ENCODE measurements around the gene RELN. TPM values are rescaled to one million over a fixed set of nuclear protein-coding genes. Genes with fewer than 3 reads are reported as not detected.

The RELN gene
- total and polyA plus RNA-seq, 2 of the 13 experiments (the other 11 are each of a cell fraction or from before 2014, with no cell fraction given): 315 to 332 TPM

DNA sequence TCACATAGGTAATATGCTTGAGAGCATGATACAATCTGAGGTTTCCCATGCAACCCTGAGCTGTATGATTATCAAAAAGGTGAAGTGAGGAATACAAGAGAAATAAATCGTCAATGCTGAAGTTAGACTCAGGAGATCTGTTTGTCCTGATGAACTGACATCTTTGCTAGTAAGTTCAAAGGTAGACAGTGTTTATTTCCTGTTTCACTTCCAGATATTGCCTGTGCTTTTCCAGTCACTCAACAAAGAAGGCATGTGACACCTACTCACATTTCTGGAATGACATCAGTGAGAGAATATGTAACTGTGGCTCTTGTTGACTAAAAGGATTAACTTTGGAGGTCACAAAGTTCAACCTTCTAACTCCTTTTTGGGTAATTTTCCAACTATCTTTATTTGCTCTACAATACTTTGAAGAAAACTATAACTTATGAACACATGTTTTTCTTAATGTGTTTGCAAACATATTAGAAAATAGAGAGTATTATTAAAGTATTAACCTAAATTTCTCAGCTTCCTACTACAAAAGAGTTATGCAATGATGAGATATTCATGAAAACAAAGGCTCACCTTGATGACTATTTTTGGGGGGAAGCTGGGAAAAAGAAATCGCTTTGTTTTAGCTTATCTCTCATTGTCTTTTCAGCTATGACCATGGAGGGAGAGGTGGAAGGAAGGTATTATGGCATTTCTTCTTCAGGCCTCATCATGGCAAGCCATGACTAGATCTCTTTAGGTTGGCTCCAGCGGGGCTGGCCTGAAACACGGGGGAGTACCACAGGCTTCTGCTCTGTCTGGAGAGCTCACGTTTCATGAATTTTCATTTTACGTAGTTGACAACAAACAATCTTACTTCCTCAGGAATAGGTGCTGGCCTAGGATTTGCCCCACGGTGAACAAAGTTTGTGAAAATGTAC is 328.7 kb downstream of the RELN start (continued):
- TF ChIP-seq, protein P1, sequence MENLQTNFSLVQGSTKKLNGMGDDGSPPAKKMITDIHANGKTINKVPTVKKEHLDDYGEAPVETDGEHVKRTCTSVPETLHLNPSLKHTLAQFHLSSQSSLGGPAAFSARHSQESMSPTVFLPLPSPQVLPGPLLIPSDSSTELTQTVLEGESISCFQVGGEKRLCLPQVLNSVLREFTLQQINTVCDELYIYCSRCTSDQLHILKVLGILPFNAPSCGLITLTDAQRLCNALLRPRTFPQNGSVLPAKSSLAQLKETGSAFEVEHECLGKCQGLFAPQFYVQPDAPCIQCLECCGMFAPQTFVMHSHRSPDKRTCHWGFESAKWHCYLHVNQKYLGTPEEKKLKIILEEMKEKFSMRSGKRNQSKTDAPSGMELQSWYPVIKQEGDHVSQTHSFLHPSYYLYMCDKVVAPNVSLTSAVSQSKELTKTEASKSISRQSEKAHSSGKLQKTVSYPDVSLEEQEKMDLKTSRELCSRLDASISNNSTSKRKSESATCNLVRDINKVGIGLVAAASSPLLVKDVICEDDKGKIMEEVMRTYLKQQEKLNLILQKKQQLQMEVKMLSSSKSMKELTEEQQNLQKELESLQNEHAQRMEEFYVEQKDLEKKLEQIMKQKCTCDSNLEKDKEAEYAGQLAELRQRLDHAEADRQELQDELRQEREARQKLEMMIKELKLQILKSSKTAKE (CRISPR knock-in tag; IDR thresholded peaks at IDR 0.05; ENCODE audit: borderline replicate concordance): 0 out of 2 replicates have a peak, but pooled peaks have one; percentile 47
- TF ChIP-seq NFYB (CRISPR knock-in tag; IDR thresholded peaks at IDR 0.05) (no peak), ZNF7 (CRISPR knock-in tag; IDR thresholded peaks at IDR 0.05) (no peak), SRF (IDR thresholded peaks at IDR 0.05; ENCODE audit: low read depth, low read length) (peak; percentile 96), ZNF780A (CRISPR knock-in tag; IDR thresholded peaks at IDR 0.05) (no peak), ERF (CRISPR knock-in tag; IDR thresholded peaks at IDR 0.05) (peak; percentile 92), PRPF4 (IDR thresholded peaks at IDR 0.05; ENCODE audit: low read depth, low read length, poor library complexity, severe bottlenecking) (peak; percentile 56), ATF7 (IDR thresholded peaks at IDR 0.05) (peak; percentile 83), ATF7 (CRISPR knock-in tag; IDR thresholded peaks at IDR 0.05) (peak; percentile 90; the same call in 1 of the 2 replicates), GATAD2A (CRISPR knock-in tag; IDR thresholded peaks at IDR 0.05) (peak; percentile 97), RAD51 (IDR thresholded peaks at IDR 0.05; ENCODE audit: borderline replicate concordance) (peak; percentile 67), TGIF2 (CRISPR knock-in tag; IDR thresholded peaks at IDR 0.05) (peak; percentile 87; the same call in 1 of the 2 replicates), HMGA1 (CRISPR knock-in tag; conservative IDR thresholded peaks at IDR 0.05) (no peak), NONO (IDR thresholded peaks at IDR 0.05) (no peak), NONO (CRISPR knock-in tag; conservative IDR thresholded peaks at IDR 0.05) (no peak; the same call in 1 of the 2 replicates), ZBTB8A (CRISPR knock-in tag; IDR thresholded peaks at IDR 0.05; ENCODE audit: borderline replicate concordance, low read depth) (no peak), TBL1XR1 (IDR thresholded peaks at IDR 0.05; ENCODE audit: borderline replicate concordance, low read length, partially characterized antibody) (peak; percentile 79)
- TF ChIP-seq, protein P2, sequence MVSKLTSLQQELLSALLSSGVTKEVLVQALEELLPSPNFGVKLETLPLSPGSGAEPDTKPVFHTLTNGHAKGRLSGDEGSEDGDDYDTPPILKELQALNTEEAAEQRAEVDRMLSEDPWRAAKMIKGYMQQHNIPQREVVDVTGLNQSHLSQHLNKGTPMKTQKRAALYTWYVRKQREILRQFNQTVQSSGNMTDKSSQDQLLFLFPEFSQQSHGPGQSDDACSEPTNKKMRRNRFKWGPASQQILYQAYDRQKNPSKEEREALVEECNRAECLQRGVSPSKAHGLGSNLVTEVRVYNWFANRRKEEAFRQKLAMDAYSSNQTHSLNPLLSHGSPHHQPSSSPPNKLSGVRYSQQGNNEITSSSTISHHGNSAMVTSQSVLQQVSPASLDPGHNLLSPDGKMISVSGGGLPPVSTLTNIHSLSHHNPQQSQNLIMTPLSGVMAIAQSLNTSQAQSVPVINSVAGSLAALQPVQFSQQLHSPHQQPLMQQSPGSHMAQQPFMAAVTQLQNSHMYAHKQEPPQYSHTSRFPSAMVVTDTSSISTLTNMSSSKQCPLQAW (CRISPR knock-in tag; IDR thresholded peaks at IDR 0.05): no peak
- TF ChIP-seq, protein P3, sequence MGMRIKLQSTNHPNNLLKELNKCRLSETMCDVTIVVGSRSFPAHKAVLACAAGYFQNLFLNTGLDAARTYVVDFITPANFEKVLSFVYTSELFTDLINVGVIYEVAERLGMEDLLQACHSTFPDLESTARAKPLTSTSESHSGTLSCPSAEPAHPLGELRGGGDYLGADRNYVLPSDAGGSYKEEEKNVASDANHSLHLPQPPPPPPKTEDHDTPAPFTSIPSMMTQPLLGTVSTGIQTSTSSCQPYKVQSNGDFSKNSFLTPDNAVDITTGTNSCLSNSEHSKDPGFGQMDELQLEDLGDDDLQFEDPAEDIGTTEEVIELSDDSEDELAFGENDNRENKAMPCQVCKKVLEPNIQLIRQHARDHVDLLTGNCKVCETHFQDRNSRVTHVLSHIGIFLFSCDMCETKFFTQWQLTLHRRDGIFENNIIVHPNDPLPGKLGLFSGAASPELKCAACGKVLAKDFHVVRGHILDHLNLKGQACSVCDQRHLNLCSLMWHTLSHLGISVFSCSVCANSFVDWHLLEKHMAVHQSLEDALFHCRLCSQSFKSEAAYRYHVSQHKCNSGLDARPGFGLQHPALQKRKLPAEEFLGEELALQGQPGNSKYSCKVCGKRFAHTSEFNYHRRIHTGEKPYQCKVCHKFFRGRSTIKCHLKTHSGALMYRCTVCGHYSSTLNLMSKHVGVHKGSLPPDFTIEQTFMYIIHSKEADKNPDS (CRISPR knock-in tag; IDR thresholded peaks at IDR 0.05): peak; percentile 84; the same call in 1 of the 2 replicates
- TF ChIP-seq, protein P4, sequence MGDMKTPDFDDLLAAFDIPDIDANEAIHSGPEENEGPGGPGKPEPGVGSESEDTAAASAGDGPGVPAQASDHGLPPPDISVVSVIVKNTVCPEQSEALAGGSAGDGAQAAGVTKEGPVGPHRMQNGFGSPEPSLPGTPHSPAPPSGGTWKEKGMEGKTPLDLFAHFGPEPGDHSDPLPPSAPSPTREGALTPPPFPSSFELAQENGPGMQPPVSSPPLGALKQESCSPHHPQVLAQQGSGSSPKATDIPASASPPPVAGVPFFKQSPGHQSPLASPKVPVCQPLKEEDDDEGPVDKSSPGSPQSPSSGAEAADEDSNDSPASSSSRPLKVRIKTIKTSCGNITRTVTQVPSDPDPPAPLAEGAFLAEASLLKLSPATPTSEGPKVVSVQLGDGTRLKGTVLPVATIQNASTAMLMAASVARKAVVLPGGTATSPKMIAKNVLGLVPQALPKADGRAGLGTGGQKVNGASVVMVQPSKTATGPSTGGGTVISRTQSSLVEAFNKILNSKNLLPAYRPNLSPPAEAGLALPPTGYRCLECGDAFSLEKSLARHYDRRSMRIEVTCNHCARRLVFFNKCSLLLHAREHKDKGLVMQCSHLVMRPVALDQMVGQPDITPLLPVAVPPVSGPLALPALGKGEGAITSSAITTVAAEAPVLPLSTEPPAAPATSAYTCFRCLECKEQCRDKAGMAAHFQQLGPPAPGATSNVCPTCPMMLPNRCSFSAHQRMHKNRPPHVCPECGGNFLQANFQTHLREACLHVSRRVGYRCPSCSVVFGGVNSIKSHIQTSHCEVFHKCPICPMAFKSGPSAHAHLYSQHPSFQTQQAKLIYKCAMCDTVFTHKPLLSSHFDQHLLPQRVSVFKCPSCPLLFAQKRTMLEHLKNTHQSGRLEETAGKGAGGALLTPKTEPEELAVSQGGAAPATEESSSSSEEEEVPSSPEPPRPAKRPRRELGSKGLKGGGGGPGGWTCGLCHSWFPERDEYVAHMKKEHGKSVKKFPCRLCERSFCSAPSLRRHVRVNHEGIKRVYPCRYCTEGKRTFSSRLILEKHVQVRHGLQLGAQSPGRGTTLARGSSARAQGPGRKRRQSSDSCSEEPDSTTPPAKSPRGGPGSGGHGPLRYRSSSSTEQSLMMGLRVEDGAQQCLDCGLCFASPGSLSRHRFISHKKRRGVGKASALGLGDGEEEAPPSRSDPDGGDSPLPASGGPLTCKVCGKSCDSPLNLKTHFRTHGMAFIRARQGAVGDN (CRISPR knock-in tag; IDR thresholded peaks at IDR 0.05): no peak
